DMS 273 treated with DMSO at 0.1 percent for 48 hours (cell line): ENCODE measurements around the gene ADGRL3.

Experiments
- DNase-seq: peaks from one replicate; lab custom pipeline; 2025; lab: John Stamatoyannopoulos, UW

The ADGRL3 gene

DNA sequence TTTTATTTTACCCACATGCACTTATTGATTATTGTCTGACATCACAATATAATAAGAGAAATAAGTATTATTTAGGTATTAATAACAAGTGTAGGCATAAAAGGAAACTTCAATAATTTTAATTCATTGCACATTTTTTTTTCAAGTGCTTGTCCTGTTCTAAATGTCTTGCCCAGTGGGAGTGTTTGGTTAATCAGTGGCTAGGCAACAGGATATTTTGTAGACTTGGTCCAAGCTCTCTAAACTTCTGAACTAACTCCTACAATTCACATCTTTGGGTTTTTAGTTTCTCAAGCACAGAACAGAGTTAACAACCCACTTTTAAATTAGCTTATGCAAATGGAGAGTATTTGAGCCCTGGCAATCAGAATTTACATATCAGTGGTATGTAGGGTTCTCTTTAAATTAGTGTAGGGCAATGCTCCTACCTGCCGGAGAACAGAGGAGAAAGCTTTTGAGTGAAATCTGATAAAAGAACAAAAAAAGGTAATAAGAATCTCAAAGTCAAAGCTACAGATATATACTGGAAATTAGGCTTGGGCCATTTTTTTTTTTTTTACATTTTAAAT lies 353.5 kb downstream of the ADGRL3 start:
- DNase-seq: no peak

DNA sequence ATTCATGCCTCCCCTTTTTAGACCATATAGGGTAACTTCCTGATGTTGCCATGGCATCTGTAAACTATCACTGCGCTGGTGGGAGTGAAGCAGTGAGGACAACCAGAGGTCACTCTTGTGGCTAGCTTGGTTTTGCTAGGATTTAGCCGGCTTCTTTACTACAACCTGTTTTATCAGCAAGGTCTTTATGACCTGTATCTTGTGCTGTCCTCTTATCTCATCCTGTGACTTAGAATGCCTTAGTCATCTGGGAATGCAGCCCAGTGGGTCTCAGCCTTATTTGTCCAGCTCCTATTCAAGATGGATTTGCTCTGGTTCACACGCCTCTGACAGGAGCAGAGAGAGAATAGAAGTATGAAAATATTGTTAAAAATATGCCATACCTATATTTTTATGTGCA lies 355.7 kb downstream of the ADGRL3 start:
- DNase-seq: no peak

DNA sequence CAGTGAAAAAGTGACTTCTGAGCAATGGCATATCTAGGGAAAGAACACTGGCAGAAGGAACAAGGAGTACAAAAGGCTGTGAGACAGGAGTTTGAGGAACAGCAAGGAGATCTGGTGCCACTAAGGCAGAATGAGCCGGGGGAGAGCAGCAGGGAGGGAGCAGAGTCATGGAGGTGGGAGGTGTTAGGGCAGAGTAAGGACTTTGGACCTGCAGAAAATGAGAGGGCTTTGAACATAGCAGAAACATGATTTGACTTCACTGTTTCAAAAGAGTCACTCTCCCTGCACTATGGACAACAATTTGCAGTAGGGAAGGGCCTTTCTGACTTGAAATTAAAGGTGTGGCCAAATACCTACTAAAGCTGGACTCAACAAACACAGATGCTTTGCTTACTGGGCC lies 356.2 kb downstream of the ADGRL3 start:
- no peak for DNase-seq

DNA sequence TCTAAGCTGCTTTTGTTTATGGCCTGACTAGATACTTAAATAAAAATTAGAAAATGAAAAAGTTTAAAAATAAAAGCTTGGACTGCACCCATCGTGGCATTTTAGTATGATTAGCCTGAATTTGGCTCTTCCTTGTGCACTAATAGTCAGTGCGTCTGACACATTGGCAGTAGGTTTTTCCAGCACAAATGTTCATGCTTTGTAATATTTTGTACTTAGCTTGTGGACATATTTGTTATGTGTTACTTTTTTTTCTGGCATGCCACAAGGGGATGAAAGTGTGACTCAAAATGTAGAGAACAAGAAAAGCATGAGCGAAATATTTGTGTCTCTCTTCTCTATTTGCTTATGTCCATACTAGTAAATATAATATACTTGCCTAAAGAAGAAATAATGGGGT lies 359.3 kb downstream of the ADGRL3 start:
- no peak for DNase-seq

DNA sequence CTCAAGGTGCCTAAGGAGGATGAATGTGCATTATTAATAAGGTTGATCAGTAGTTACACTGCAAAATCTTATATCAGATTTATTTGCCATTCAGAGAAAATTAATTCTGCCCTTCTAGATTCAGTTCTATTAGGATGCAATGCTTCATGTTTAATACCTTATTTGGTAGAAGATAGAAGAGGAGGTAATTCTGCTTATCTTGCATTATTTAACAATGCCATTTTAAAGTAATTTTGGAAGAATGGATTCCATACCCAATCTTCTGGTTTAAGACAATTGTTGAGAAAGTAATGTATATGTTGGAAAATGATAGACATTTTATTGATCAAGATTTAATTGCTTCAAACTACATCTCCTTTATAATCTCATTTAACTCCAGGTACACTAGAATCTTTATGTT lies 360.9 kb downstream of the ADGRL3 start:
- no peak for DNase-seq

DNA sequence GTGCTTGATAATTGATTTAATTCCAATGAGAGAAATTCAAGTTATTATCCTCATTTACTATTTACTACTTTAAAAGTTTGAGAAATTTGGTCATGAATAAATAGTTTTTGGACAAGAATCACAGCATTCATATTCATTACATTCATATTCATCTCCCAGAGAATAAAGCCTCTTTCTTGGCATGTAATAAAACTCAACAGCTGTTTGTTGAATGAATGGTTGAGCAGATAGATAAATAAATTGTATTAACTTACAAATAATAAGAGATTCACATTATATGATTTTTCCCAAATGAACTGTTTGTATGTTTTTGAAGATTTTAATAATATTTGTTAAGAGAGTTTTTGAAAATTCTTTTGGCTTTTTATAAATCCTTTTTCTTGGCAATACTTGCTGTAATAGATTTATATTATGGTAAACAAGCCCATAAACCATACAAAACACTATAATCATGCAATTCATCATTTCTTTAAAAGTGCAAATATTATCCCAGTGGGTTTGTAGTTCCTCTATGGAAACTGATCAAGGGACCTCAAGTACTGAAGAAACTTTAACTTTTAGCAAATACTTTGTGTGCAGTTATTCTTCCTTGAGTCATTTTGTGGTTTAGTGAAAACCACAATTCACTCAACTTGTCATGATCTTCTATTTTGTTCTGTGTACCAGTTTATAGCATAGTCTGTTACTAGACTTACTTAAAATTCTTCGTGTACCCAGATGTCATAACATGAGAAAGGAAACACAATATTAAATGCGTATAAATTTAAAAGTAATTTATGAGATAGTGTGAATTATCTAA lies 371.8 kb downstream of the ADGRL3 start:
- no peak for DNase-seq

DNA sequence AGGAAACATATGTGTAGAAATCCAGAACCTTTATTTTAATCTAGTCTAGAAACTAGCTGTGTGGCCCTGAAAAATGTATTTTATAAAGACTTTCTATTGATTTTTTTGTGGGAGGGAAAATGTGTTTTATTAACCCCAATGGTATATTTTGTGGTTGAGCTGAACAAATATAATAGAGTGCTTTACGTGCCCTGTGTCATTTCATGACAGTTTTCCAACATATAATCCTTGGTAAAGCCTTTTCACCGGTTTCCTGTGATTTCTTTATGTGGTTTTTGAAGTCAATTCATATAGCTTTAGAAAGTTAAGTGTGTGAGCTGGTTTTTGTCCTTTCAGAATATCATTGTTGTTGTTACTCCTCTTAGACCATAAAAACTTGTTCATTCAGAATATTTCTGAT lies 375.7 kb downstream of the ADGRL3 start:
- DNase-seq: no peak

DNA sequence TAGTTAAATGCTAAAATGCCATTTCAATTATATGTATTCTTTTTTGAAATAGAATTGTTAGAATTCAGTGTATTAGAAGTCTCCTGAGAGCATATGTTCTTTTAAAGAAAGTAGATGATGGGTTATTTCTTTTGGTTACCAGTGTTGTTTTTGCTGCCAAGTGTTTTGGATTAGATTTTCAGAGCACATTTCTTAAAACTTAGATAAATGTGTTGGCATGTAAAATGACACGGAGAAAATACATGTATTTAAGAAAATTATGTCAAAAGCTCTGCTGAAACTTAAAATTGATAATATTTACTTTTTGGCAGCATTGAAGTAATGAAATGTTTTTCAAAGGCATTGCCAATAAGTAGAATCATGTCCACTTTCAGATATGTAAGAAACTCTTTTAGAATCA lies 379.7 kb downstream of the ADGRL3 start:
- no peak for DNase-seq

DNA sequence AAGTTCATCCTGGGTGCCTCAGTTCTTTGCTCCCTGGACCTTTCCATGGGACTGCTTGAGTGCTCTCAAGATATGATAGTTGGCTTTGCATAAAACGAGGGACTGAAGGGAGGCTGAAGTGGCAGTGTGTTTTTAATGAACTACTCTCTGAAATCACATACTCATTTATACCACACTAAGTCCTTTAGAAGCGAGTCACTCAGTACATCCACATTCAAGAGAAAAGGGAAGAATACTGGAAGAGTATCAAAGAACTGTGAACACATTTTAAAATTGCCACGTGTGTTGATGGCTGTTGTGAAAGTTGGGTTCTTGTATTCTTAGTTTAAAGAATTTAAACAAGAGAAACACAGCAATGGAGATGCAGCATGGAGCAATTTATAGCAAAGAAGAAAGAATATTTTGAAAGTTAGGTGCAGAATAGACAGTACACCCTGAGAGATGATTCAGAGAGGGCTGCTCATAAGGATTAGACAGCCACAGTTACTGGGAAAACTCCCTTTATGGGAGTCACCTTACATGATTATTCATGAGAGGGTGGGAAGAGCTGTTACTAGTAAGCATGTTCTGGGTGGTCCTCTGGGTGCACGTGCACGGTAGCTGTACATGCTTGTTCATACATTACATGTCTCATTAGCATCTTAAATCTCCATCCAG lies 380.7 kb downstream of the ADGRL3 start:
- DNase-seq: no peak

DNA sequence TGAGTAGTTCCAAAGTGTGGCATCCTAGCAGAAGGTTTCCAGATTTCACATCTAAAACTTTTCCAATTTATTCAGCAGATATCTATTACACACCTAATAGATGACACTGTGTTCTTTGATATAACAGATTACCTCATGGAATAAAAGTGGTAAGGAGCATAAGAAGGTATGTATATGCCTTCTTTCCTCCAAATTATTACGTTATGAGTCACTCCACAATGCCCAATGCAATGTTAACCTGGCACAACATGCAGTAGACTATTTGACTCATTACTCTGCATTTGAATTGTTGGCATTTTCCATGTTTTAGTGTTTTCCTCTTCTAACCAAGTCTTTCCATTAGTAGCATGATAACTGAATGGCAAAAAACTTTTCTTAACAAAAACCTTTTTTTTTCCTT lies 383.6 kb downstream of the ADGRL3 start:
- DNase-seq: no peak

DNA sequence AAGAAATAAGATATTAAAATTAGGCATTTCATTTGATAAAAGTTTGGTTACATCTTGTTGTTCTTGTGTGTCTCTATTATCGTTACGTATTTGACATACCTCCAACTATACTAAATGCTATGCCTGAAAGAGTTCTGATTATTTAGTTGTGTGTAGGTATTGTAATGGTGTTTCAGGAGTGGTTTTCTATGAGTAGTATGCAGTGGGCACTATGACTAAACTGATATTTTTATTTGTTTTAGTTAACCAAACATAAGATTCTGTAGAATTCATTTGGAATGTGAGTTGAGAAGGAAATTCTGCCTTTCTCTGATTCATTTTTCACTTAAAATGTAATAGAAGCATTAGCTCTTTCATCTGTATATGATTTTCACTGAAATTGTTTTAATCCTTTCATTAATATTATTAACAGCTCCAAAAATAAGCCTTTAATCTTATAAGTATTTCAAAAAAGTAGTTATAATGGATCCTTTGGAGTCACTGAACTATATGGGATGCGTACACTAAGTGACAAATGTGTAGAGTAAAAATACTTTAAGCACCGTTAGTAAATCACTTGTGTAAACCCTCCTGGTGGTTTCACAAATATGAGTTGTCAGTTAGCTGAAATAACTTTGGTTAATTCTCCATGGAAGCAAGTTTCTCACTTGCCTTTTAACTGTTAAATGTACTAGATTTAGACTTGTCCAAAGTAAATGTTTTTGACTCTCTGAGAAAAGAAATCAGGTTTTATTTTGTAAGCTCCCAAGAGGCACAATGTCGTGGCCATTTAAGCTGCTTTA lies 388.7 kb downstream of the ADGRL3 start:
- DNase-seq: no peak

DNA sequence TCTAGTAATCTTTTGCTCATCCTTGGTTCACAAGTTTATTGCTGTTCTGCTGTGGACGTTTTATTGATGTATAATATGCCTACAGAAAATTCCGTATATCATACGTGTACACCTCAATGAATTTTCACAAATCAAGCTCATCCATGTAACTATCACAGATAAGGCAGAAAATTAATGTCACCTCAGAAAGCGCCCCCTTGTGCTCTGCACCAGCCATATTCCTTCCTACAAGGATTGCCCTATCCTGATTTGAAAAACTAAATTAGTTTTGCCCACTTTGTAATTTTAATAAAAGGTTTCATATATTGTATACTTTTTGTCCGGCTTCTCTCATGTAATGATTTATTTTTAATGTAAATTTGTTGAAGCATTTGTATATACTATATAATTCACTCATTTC lies 390.8 kb downstream of the ADGRL3 start:
- DNase-seq: no peak

DNA sequence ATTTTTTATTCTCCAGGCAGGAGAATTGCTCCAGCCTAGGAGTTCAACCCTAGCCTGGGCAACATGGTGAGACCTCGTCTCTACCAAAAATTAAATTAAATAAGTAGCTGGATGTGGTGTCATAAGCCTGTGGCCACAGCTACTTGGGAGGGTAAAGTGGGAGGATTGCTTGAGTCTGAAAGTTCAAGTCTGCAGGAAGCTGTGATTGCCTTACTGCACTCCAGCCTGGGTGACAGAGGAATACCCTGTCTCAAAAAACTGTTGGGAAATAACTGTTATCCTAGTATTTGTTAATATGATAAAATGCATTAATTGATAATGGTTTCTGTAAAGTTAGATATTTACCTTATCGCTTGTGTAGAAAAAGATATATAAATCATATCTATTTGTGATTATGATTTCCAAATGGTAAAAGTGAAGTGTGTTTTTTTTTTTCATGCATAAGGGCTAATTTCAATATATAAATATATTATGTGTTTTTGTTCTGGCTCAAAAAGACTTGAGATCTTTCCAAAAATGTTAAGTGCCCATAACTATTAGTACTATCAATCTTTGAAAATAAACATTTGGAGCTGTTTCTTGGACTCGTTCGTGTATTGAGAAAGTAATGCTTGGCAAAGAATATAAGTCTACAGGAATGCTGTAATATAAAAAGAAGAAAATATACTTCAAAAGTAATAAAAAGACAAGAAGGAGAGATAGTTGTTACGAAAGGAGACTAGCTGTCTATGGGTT lies 396.6 kb downstream of the ADGRL3 start:
- no peak for DNase-seq

DNA sequence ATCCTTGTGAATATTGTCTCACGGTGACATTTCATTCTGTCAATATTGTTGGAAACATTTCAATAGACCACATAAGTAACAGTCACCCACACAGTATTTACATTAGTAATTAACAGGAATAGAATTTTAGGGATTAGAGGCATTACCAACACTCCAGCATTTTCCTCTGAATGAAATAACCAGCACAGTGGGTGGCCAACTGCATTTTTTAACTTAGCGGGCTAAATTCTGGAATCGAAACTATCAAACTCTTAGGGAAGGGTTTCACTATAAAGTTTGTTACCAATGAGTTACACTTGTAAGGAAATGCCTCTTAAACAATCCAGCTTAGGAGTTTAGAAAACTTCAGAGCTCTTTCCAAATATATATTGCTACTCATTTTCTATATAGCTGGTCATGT lies 403.0 kb downstream of the ADGRL3 start:
- DNase-seq: no peak

DNA sequence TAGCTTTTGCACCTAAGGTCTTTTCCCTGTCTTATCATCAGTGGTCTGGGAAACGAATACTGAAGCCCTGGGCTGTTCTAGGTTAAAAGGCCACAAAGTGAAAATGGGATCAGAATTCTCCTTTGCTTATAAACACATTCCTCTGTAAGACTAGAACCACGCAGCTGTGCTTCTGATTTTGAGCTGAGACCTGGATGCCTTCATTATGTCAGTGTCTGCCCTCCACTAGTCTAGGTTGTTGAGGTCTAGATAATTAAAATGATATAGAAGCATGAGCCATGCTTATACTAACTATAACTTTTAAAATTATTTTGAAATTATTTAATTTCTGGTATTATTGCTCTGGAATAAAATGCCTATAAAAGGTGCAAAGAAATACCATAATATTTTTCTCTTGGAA lies 403.9 kb downstream of the ADGRL3 start:
- no peak for DNase-seq

DNA sequence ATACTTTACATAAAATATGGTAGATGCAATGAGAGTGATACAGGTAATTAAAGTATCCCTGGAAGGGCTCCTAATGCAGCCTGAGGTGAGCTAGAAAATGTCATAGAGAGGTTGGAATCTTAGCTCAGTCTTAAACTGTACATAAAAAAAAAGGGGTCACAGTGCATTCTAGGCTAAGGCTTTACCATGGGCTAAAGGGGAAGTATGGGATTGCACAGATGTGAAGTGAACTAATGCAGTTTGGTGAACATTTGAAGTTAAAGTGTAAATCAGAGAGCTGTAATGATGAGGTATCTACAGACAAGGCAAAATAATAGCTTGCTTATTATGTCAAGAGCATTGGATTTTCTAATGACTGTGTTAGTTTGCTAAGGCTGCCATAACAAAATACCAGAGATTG lies 405.9 kb downstream of the ADGRL3 start:
- DNase-seq: no peak

DNA sequence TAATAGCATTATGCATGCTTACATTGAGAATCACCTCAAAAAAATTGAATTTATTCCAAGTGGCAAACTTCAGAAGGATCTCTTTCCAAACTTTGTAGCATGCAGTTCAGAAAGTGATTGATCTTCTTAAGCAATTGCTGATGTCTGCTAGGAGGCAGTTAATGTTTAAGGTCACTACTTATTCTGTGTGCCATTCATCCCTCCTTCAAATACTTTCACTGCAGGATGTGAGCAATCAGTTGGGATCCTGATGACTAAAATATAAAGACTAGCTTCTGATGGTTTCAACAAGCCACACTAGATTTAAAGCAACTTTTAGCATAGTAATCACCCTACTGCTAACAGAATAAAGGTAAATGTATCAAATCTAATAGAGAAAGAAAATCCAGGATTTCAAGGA lies 414.1 kb downstream of the ADGRL3 start:
- DNase-seq: no peak

DNA sequence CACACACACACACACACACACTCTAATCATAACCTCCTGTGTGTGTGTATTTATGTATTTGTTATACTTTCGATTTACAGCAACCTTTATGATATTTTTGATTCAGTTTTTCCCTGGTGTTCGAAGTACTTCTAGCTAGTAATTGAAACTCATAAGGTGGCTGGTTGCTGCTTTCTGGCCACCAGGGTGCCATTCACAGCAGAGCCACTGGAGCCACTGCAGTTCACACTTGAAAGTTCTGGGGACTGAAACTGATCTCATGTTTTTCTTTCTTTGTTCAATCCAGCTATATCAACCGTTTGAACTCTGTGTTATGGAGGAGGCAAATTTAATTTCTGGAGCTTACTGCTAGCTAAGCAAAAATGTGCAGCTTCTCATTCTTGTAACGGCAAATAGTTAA lies 419.4 kb downstream of the ADGRL3 start:
- DNase-seq: no peak

DNA sequence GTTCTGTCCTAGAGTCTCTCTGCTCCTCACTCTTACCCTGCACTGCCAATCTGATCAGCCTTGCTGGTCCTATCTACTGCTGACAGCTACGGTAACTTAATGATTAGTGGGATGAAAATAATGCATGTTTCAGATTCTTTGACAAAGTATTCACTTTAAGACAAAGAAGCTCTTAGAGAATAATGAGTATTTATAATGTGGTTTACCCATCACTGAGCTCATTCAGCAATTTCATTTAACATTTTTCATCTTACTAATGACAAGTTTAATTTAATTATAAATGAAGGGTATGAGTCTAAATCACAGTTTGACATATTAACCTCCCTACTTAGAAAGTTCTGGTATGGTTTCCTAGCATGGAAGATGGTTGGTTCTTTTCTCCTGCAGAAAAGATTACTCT lies 428.2 kb downstream of the ADGRL3 start:
- no peak for DNase-seq

DNA sequence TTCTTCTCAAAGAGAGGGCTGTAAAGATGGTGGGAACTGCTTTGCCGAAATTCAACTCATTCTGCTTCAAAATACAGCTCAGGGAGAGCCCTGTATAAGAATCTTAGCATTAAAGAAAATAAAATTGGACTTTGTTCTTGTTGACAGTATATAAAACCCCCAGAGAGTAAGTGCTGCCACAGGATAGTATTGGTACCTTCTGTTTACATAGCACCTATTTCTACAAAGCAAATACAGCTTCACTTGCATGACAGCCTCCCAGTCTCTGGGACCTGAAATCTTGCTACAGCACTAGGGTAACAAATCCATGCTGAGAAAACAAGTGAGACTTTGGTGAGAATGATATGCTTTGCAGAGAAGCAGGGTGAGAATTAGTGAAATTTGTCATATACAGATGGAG lies 428.6 kb downstream of the ADGRL3 start:
- no peak for DNase-seq

DNA sequence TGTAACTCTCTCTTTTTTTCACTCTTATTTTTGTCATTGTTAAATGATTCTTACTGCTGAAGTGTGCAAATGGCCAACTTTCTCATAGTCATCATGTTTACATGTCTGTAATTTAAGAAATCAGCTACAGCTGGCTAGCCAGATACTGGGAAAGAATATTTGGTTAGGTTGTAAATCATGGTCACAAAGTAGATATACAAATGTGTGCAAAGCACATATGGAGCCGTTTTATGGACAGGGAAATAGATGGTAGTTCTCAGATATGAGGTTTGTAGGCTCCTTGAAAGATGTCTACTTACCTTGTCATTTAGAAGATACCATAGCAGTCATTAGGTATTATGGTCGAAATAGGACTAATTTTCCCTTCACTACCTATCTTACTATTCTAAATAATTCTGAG lies 430.4 kb downstream of the ADGRL3 start:
- DNase-seq: no peak

DNA sequence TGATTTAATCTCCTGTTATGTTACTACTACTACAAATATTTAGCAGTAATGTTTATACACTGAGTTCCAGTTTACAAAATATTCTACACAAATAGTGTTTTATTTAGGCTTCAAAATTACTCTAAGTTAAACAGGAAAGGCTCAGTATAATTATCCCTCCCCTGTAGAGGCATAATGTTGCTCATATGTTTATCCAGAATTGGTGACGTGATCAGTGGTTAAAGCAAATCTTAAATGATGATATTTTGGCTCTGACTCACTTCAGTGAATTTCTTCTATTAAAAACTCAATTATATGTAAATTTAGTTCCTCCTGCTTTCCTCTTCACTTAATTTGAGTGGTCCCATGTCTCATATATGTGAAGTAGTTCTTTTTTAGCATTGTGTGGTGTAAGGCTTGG lies 438.5 kb downstream of the ADGRL3 start:
- DNase-seq: no peak
